WERI-Rb-1 (cell line): Measurements from ENCODE around the gene NID1.
"Not testable (repeated sequence)": the region's sequence is repeated elsewhere in the genome, so short reads cannot be mapped to it uniquely, and the experiment has no call there.

ENCODE experiments used
- DNase-seq: peaks from one replicate; pipeline ENCODE4 v3.0.0-alpha.2; 2020
- H3K27ac ChIP-seq: fragments of 250-450 bp; sonication (Bioruptor Pico); 2 replicates; pipeline ENCODE4 v1.5.1; 2020; ENCODE audit warnings: mild to moderate bottlenecking, moderate library complexity
- H3K27me3 ChIP-seq: fragments of 250-450 bp; sonication (Bioruptor Pico); 2 replicates; pipeline ENCODE4 v1.5.1; 2021; ENCODE audit warnings: mild to moderate bottlenecking, low read depth, moderate library complexity; ENCODE audit not compliant: insufficient read depth, severe bottlenecking
- H3K36me3 ChIP-seq: fragments of 250-450 bp; sonication (Bioruptor Pico); 2 replicates; pipeline ENCODE4 v1.5.1; 2020; ENCODE audit warnings: mild to moderate bottlenecking, moderate library complexity
- H3K4me3 ChIP-seq: 2 replicates; pipeline ENCODE4 v1.5.1; 2011; ENCODE audit warnings: low read depth, mild to moderate bottlenecking, control low read depth, low read length
- H3K9me3 ChIP-seq: fragments of 250-450 bp; sonication (Bioruptor Pico); 2 replicates; pipeline ENCODE4 v1.5.1; 2021; ENCODE audit warnings: mild to moderate bottlenecking, moderate library complexity; ENCODE audit not compliant: severe bottlenecking
- CTCF ChIP-seq: IDR thresholded peaks from 2 replicates; pipeline ENCODE4 v1.5.1; 2011; ENCODE audit warnings: low read depth, mild to moderate bottlenecking, control low read depth, inconsistent platforms, low read length

NID1 gene

DNA sequence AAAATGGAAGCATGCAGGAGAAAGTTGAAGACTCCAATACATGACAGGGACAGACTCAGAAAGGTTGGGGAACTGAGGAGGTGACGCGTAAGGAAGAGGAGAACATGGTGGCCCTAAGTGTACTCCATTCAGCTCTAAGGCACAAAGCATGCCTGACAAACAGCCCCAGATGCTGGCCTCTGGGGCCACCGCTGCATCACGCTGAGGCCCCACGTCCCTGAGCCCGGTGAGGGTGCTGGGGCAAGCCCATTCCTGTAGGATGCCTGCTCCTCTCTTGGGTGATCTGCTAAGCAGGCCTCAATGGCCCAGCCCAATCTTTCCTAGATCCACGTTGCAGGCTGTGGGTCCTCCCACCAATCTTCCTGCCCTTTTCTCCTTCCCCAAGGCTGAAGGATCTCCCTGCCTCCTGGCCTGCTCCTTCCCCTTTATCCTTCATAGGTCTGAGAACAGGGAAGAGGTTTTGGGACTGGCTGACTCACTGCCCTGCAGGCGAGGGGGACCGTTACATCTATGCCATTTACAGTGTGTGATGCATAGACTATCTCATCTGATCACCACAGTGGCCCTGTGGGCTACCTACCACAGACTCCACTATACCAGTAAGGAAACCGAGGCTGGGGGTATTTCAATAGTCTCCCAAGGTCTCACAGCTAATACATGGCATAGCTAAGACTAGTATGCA is 16.8 kb upstream of the NID1 start:
- Histone ChIP-seq H3K4me3 (no peak overlapping the region), H3K27ac (no peak overlapping the region), H3K36me3 (no peaks in the 10 kb centered on the region), H3K9me3 (peaks cover 8% of the 10 kb centered on the region), H3K27me3 (no peaks in the 10 kb centered on the region)
- no peak for DNase-seq
- no peak for TF ChIP-seq CTCF

DNA sequence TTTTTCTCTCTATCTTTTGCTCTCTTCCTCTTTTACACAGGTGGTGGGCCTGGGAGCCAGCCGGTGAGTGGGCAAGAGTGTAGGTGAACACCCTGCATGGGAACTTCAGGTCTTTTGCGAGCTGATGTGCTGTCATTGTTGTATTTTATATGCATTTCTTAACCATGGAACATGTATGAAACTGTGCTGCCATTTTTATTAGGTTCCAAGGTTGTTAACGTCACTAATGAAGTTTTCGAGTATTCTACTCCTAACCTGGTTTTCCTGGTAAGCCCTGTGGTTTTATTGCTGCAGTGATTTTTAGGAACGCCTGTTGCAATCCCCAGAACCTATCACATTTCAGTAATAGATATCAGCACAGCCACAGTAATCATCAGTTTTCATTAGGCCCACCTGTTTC is 14.8 kb upstream of the NID1 start:
- no peak for TF ChIP-seq CTCF
- Histone ChIP-seq H3K4me3 (no peak overlapping the region), H3K9me3 (peaks cover 8% of the 10 kb centered on the region), H3K27ac (no peak overlapping the region), H3K27me3 (no peaks in the 10 kb centered on the region), H3K36me3 (no peaks in the 10 kb centered on the region)
- DNase-seq = no peak

GRCh38 chr1:236078993-236079392 is 14.1 kb upstream of the NID1 start:
- no peaks in the 10 kb centered on the region for H3K36me3 ChIP-seq
- no peak overlapping the region for H3K27ac ChIP-seq
- DNase-seq = no peak
- no peak overlapping the region for H3K4me3 ChIP-seq
- TF ChIP-seq CTCF = no peak
- no peaks in the 10 kb centered on the region for H3K27me3 ChIP-seq
- H3K9me3 ChIP-seq = peaks cover 5% of the 10 kb centered on the region

DNA sequence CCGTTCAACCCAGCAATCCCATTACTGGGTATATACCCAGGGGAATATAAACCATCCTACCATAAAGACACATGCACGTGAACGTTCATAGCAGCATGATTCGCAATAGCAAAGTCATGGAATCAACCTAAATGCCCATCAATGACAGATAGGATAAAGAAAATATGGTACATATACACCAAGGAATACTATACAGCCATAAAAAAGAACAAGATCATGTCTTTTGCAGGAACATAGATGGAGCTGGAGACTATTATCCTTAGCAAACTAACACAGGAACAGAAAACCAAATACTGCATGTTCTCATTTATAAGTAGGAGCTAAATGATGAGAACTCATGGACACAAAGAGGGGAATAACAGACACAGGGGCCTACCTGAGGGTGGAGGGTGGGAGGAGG is 13.2 kb upstream of the NID1 start:
- not testable (repeated sequence) for H3K27ac ChIP-seq, H3K9me3 ChIP-seq, DNase-seq, H3K27me3 ChIP-seq, H3K36me3 ChIP-seq, H3K4me3 ChIP-seq

GRCh38 chr1:236075848-236076247 is 11.0 kb upstream of the NID1 start:
- peaks cover 5% of the 10 kb centered on the region for H3K9me3 ChIP-seq
- no peaks in the 10 kb centered on the region for H3K27me3 ChIP-seq
- H3K4me3 ChIP-seq = no peak overlapping the region
- no peaks in the 10 kb centered on the region for H3K36me3 ChIP-seq
- TF ChIP-seq CTCF = no peak
- H3K27ac ChIP-seq = no peak overlapping the region
- DNase-seq = no peak

DNA sequence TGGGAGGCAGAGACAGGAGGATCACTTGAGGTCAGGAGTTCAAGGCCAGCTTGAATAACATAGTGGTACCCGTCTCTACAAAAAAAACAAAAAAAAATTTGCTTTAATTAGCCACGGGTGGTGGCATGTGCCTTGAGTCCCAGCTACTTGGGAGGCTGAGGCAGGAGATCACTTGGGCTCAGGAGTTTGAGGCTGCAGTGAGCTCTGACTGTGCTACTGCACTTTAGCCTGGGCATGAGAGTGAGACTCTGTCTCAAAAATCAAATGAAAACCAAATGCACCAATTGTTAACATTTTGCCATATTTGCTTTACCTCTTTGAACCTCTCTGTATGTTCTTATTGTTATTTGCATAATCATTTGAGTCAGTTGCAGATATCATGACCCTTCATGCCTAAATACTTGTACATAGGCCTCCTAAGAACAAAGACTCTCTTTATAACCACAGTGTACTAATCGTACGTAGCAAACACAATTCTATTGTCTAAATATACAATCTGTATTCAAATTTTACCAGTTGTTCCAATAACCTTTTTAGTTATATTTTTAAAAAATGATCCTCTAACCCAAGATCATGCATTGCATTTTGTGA is 8.5 kb upstream of the NID1 start:
- H3K27ac ChIP-seq = no peak overlapping the region
- no peak for TF ChIP-seq CTCF
- H3K36me3 ChIP-seq = no peaks in the 10 kb centered on the region
- peaks cover 5% of the 10 kb centered on the region for H3K9me3 ChIP-seq
- no peak overlapping the region for H3K4me3 ChIP-seq
- no peaks in the 10 kb centered on the region for H3K27me3 ChIP-seq
- DNase-seq = no peak
